Neural progenitor cell (in vitro differentiated cells): ENCODE results near the gene KCNMA1. TPM values are rescaled to one million over a fixed set of nuclear protein-coding genes. Genes with fewer than 3 reads are reported as not detected.

Source experiments
- DNase-seq: peaks from one replicate; pipeline ENCODE4 v3.0.0-alpha.2; 2016; ENCODE audit warnings: low spot score
- H2AFZ ChIP-seq: fragments of 200-600 bp; sonication (generic); replicated peaks from 2 replicates; pipeline ENCODE4 v1.6.1; 2016; ENCODE audit warnings: antibody characterized with exemption
- H3F3A ChIP-seq: fragments of 200-600 bp; sonication (generic); 2 replicates; pipeline ENCODE4 v1.6.1; 2016; ENCODE audit warnings: antibody characterized with exemption, low read depth
- H3K27ac ChIP-seq: fragments of 200-600 bp; sonication (generic); 2 replicates; pipeline ENCODE4 v1.5.1; 2016; ENCODE audit warnings: mild to moderate bottlenecking
- H3K27me3 ChIP-seq: fragments of 200-600 bp; sonication (generic); 2 replicates; pipeline ENCODE4 v1.6.1; 2016; ENCODE audit warnings: mild to moderate bottlenecking, moderate library complexity
- H3K36me3 ChIP-seq: fragments of 200-600 bp; sonication (generic); 2 replicates; pipeline ENCODE4 v1.5.1; 2016
- H3K4me1 ChIP-seq: fragments of 200-600 bp; sonication (generic); 2 replicates; pipeline ENCODE4 v1.6.1; 2016; ENCODE audit warnings: mixed run types
- H3K4me2 ChIP-seq: fragments of 200-600 bp; sonication (generic); 2 replicates; pipeline ENCODE4 v1.6.1; 2016
- H3K4me3 ChIP-seq: fragments of 200-600 bp; sonication (generic); 2 replicates; pipeline ENCODE4 v1.5.1; 2016
- H3K79me2 ChIP-seq: fragments of 200-600 bp; sonication (generic); 2 replicates; pipeline ENCODE4 v1.6.1; 2016; ENCODE audit warnings: low read depth
- H3K9ac ChIP-seq: fragments of 200-600 bp; sonication (generic); 2 replicates; pipeline ENCODE4 v1.6.1; 2016
- H3K9me3 ChIP-seq: fragments of 200-600 bp; sonication (generic); 2 replicates; pipeline ENCODE4 v1.5.1; 2016; ENCODE audit warnings: low read depth
- H4K20me1 ChIP-seq: fragments of 200-600 bp; sonication (generic); 2 replicates; pipeline ENCODE4 v1.6.1; 2016; ENCODE audit warnings: low read depth
- H3K27ac Mint-ChIP-seq: 3 replicates; pipeline ENCODE4 v1.8.0; 2021; ENCODE audit warnings: mixed read lengths
- H3K27me3 Mint-ChIP-seq: 2 replicates; pipeline ENCODE4 v1.8.0; 2022; ENCODE audit warnings: low read depth, mild to moderate bottlenecking, inconsistent platforms, moderate library complexity, mixed read lengths; ENCODE audit not compliant: insufficient read depth
- H3K36me3 Mint-ChIP-seq: 3 replicates; pipeline ENCODE4 v1.8.0; 2021; ENCODE audit warnings: mixed read lengths
- H3K4me1 Mint-ChIP-seq: 3 replicates; pipeline ENCODE4 v1.8.0; 2021; ENCODE audit warnings: mixed read lengths
- H3K4me3 Mint-ChIP-seq: 3 replicates; pipeline ENCODE4 v1.8.0; 2021; ENCODE audit warnings: mild to moderate bottlenecking, moderate library complexity, mixed read lengths
- H3K9me3 Mint-ChIP-seq: 3 replicates; pipeline ENCODE4 v1.8.0; 2020; ENCODE audit warnings: mixed read lengths
- CTCF ChIP-seq: fragments of 200-600 bp; sonication (generic); IDR thresholded peaks from 2 replicates; pipeline ENCODE4 v1.5.1; 2017; ENCODE audit warnings: antibody characterized with exemption, mild to moderate bottlenecking
- EZH2 ChIP-seq: fragments of 200-600 bp; sonication (generic); IDR thresholded peaks from 2 replicates; pipeline ENCODE4 v1.6.1; 2017; ENCODE audit warnings: antibody characterized with exemption, mild to moderate bottlenecking, moderate library complexity
- EZH2phosphoT487 ChIP-seq: fragments of 200-600 bp; sonication (generic); IDR thresholded peaks from 2 replicates; pipeline ENCODE4 v1.6.1; 2017; ENCODE audit warnings: antibody characterized with exemption
- total RNA-seq: library from RNA; depleted of rRNA; stranded (reverse); fragments of >200 nt; gene quantifications from 2 replicates; pipeline ENCODE4 v1.2.3, GENCODE V29; 2015; ENCODE audit warnings: low replicate concordance

The KCNMA1 gene
- total RNA-seq, 1 donor from 2014 or later, result 2.4 TPM

- Histone ChIP-seq H3K9me3 (no peaks in the 10 kb centered on the region), H3F3A (no peaks in the 10 kb centered on the region), H3K27me3 (no peaks in the 10 kb centered on the region), H4K20me1 (no peaks in the 10 kb centered on the region), H3K36me3 (no peaks in the 10 kb centered on the region), H3K4me1 (no peaks in the 10 kb centered on the region), H3K9ac (no peak overlapping the region), H3K27ac (no peak overlapping the region), H3K4me3 (no peak overlapping the region), H3K4me2 (no peak overlapping the region), H3K79me2 (no peaks in the 10 kb centered on the region), H2AFZ (no peak overlapping the region)
- H3K27me3 Mint-ChIP-seq, result peaks cover 5% of the 10 kb centered on the region
- no peaks in the 10 kb centered on the region for H3K9me3 Mint-ChIP-seq
- H3K4me1 Mint-ChIP-seq, result peaks cover 4% of the 10 kb centered on the region
- TF ChIP-seq EZH2 (no peak), EZH2phosphoT487 (no peak), CTCF (no peak)
- no peak overlapping the region for H3K27ac Mint-ChIP-seq
- H3K4me3 Mint-ChIP-seq, result no peak overlapping the region
- H3K36me3 Mint-ChIP-seq, result no peaks in the 10 kb centered on the region
- DNase-seq, result no peak
These were observed 476.9 kb downstream of the KCNMA1 start for GRCh38 chr10:77160679-77161078.

GRCh38 chr10:77159538-77160110 is 478.0 kb downstream of the KCNMA1 start:
- no peaks in the 10 kb centered on the region for H3K9me3 Mint-ChIP-seq
- Histone ChIP-seq H3K4me3 (no peak overlapping the region), H4K20me1 (no peaks in the 10 kb centered on the region), H3K9ac (no peak overlapping the region), H3K27me3 (no peaks in the 10 kb centered on the region), H3F3A (no peaks in the 10 kb centered on the region), H3K27ac (no peak overlapping the region), H3K9me3 (no peaks in the 10 kb centered on the region), H3K4me2 (no peak overlapping the region), H3K4me1 (no peaks in the 10 kb centered on the region), H3K79me2 (no peaks in the 10 kb centered on the region), H3K36me3 (no peaks in the 10 kb centered on the region), H2AFZ (no peak overlapping the region)
- no peaks in the 10 kb centered on the region for H3K36me3 Mint-ChIP-seq
- TF ChIP-seq EZH2 (no peak), EZH2phosphoT487 (no peak), CTCF (no peak)
- H3K4me3 Mint-ChIP-seq, result no peak overlapping the region
- H3K27me3 Mint-ChIP-seq, result peaks cover 4% of the 10 kb centered on the region
- no peak for DNase-seq
- no peak overlapping the region for H3K27ac Mint-ChIP-seq
- H3K4me1 Mint-ChIP-seq, result peaks cover 2% of the 10 kb centered on the region

GRCh38 chr10:77158666-77159065 is 478.9 kb downstream of the KCNMA1 start:
- Histone ChIP-seq H3F3A (no peaks in the 10 kb centered on the region), H3K27me3 (no peaks in the 10 kb centered on the region), H3K36me3 (no peaks in the 10 kb centered on the region), H3K9me3 (no peaks in the 10 kb centered on the region), H4K20me1 (no peaks in the 10 kb centered on the region), H3K9ac (no peak overlapping the region), H2AFZ (no peak overlapping the region), H3K4me2 (no peak overlapping the region), H3K4me3 (no peak overlapping the region), H3K79me2 (no peaks in the 10 kb centered on the region), H3K27ac (no peak overlapping the region), H3K4me1 (no peaks in the 10 kb centered on the region)
- H3K4me1 Mint-ChIP-seq, result no peaks in the 10 kb centered on the region
- no peak overlapping the region for H3K27ac Mint-ChIP-seq
- TF ChIP-seq CTCF (no peak), EZH2phosphoT487 (no peak)
- DNase-seq, result no peak
- H3K36me3 Mint-ChIP-seq, result no peaks in the 10 kb centered on the region
- no peaks in the 10 kb centered on the region for H3K9me3 Mint-ChIP-seq
- peaks cover 2% of the 10 kb centered on the region for H3K27me3 Mint-ChIP-seq
- no peak overlapping the region for H3K4me3 Mint-ChIP-seq
